NCI-H1694 (cell line): ENCODE data around the gene TOLLIP.
"Not testable (repeated sequence)": the region's sequence is repeated elsewhere in the genome, so short reads cannot be mapped to it uniquely, and the experiment has no call there.

Experiments used
- DNase-seq: peaks from one replicate; lab custom pipeline; 2025; lab: John Stamatoyannopoulos, UW

Gene TOLLIP

GRCh38 chr11:1246301-1246700, 63.1 kb downstream of the TOLLIP start:
- DNase-seq = not testable (repeated sequence)

GRCh38 chr11:1245717-1246116, 63.7 kb downstream of the TOLLIP start:
- not testable (repeated sequence) for DNase-seq

- DNase-seq = not testable (repeated sequence)
Measured at GRCh38 chr11:1244557-1244956, 64.9 kb downstream of the TOLLIP start.

- DNase-seq = not testable (repeated sequence)
Measured at GRCh38 chr11:1243521-1243920, 65.9 kb downstream of the TOLLIP start.

- not testable (repeated sequence) for DNase-seq
Measured at GRCh38 chr11:1242751-1243150, 66.7 kb downstream of the TOLLIP start.

GRCh38 chr11:1242289-1242688, 67.1 kb downstream of the TOLLIP start:
- no peak for DNase-seq

GRCh38 chr11:1241706-1242105, 67.7 kb downstream of the TOLLIP start:
- no peak for DNase-seq

- no peak for DNase-seq
Measured at GRCh38 chr11:1240771-1241170, 68.7 kb downstream of the TOLLIP start.

GRCh38 chr11:1239596-1240205, 69.7 kb downstream of the TOLLIP start:
- no peak for DNase-seq

- DNase-seq = no peak
Measured at GRCh38 chr11:1238767-1239595, 70.5 kb downstream of the TOLLIP start.

GRCh38 chr11:1237851-1238250, 71.6 kb downstream of the TOLLIP start:
- no peak for DNase-seq

- no peak for DNase-seq
Measured at GRCh38 chr11:1237128-1237580, 72.3 kb downstream of the TOLLIP start.

GRCh38 chr11:1236316-1237127, 72.9 kb downstream of the TOLLIP start:
- no peak for DNase-seq

GRCh38 chr11:1235901-1236315, 73.5 kb downstream of the TOLLIP start:
- DNase-seq = no peak

GRCh38 chr11:1235306-1235900, 74.0 kb downstream of the TOLLIP start:
- no peak for DNase-seq

- DNase-seq = no peak
Measured at GRCh38 chr11:1234771-1235305, 74.6 kb downstream of the TOLLIP start.

- no peak for DNase-seq
Measured at GRCh38 chr11:1234054-1234720, 75.2 kb downstream of the TOLLIP start.

- no peak for DNase-seq
Measured at GRCh38 chr11:1233351-1234053, 75.9 kb downstream of the TOLLIP start.

GRCh38 chr11:1232883-1233321, 76.5 kb downstream of the TOLLIP start:
- DNase-seq = no peak

- DNase-seq = no peak
Measured at GRCh38 chr11:1232021-1232882, 77.2 kb downstream of the TOLLIP start.
